Neural cell (in vitro differentiated cells): ENCODE results near the gene ABCA1. TPM values are rescaled to one million over a fixed set of nuclear protein-coding genes. Genes with fewer than 3 reads are reported as not detected.

Experiments used
- polyA plus RNA-seq: library from polyadenylated mRNA; depleted of rRNA; stranded (reverse); fragments of >200 nt; gene quantifications from 2 replicates; pipeline ENCODE4 v1.2.3, GENCODE V29; 2014

ABCA1 gene
- polyA plus RNA-seq, 1 donor from 2014 or later, result 5.2 TPM

Other genes starting within 250 kb of the ABCA1 start
- not detected in 2 replicates for gene OR13D1, start 233.6 kb downstream of the ABCA1 start, polyA plus RNA-seq
- gene NIPSNAP3A, start 180.5 kb downstream of the ABCA1 start, polyA plus RNA-seq, result 51.9 and 52.3 TPM in 2 replicates
- gene NIPSNAP3B, start 164.0 kb downstream of the ABCA1 start, polyA plus RNA-seq, result 0.35 and 2.2 TPM in 2 replicates